Hematopoietic multipotent progenitor cell treated with erythropoietin and hydrocortisone succinate and interleukin-3 and kit ligand, for 17 days (in vitro differentiated cells): Measurements from ENCODE around the gene SNRPE.

Experiments
- DNase-seq: peaks from one replicate; pipeline ENCODE4 v3.0.0-alpha.2; 2015; ENCODE audit warnings: low spot score

Gene SNRPE

GRCh38 chr1:203880606-203881005, 19.2 kb downstream of the SNRPE start:
- no peak for DNase-seq

DNA sequence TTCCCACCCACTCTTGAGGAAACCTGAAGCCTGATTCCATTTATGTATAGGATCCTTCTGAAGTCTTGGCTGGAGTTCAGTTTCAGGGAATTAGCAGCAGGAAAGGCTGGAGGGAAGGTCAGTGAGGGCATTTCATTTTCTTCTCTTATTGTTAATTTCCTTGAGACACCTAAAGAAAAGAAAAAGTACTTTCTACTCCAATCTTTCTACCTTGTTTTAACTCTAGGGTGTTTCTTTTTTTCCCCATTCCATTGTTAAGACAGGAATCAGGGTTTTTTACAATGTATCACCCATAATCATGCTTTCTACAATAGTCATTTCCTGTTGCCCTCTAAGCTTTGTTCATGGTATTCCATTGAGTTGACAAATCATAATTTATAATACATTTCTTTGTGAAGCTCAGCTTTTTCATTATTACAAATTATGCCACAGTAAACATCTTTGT, 27.4 kb downstream of the SNRPE start:
- no peak for DNase-seq

DNA sequence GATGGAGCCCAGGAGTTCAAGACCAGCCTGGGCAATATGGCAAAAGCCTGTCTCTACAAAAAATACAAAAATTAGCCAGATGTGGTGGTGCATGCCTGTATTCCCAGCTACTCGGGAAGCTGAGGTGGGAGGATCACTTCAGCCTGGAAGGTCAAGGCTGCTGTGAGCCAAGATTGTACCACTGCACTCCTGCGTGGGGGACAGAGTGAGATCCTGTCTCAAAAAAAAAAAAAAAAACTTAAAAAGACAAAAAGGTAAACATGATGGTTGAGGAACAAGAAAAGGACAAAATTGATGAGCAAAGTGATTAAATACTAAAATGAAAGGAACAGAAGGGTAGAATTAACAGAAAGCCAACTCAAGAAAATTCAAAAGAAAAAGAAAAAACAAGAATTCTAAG, 30.6 kb downstream of the SNRPE start:
- DNase-seq = no peak

- DNase-seq = no peak
Measured at GRCh38 chr1:203898458-203899352, 37.3 kb downstream of the SNRPE start.

- DNase-seq = no peak
Measured at GRCh38 chr1:203899353-203899716, 37.9 kb downstream of the SNRPE start.

DNA sequence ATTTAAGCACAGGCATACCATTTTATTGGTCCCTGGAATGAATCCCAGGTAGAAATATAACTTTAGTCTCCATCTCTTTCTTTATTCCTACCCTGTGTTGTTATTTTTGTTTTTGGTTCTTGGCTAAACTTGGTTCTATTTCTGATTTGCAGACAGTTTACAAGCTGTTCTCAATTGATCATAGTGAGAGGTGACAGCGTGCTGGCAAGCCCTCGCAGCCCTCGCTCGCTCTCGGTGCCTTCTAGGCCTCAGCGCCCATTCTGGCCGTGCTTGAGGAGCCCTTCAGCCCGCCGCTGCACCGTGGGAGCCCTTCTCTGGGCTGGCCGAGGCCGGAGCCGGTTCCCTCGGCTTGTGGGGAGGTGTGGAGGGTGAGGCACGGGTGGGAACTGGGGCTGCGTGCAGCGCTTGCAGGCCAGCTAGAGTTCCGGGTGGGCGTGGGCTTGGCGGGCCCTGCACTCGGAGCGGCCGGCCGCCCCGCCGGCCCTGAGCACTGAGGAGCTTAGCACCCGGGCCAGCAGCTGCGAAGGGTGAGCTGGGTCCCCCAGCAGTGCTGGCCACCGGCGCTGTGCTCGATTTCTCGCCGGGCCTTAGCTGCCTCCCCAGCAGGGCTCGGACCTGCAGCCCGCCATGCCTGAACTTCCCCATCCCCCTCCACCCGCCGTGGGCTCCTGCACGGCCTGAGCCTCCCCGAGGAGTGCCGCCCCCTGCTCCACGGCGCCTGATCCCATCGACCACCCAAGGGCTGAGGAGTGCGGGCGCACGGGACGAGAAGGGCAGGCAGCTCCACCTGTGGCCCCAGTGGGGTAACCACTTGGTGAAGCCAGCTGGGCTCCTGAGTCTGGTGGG, 38.7 kb downstream of the SNRPE start:
- no peak for DNase-seq

DNA sequence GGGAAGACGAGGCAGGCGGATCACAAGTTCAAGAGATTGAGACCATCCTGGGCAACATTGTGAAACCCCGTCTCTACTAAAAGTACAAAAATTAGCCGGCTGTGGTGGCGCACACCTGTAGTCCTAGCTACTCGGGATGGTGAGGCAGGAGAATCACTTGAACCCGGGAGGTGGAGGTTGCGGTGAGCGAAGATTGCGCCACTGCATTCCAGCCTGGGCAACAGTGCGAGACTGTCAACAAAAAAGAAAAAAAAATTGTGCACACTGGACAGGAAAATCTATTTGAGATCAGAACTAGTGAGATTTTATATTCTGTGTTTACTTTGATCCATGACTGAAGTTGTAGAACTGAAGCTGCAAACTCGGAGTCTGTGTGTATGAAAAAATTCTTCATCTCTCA, 40.2 kb downstream of the SNRPE start:
- no peak for DNase-seq

DNA sequence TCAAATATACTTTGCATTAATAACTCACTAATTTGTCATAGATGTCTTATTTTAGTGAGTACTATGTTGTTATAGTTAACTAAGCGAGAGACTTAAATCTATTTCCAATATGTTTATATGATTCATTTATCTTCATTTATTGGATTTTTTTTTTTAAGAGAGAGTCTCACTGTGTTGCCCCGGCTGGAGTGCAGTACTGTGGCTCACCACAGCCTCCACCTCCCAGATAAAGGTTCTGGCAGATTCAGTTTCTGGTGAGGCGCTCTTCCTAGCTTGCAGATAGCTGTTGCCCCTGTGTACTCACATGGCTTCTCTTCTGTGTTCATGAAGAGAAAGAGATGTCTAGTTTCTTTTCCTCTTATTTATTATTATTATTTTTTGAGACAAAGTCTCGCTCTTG, 43.9 kb downstream of the SNRPE start:
- no peak for DNase-seq

GRCh38 chr1:203906932-203907331, 45.5 kb downstream of the SNRPE start:
- DNase-seq = no peak

DNA sequence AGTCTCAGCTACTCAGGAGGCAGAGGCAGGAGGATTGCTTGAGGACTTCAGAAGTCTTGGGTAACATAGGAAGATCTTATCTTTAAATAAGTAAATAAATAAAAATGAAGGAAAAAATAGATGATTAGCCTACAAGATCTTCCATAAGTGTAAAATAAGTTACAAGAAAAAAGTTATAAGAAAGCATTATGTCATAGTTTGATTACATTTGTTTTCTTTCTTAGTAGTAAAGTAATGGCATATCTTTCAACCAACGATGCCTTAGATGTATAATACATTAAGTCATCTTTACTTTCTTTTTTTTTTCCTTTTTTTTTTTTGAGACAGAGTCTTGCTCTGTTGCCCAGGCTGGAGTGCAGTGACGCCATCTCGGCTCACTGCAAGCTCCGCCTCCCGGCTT, 46.5 kb downstream of the SNRPE start:
- no peak for DNase-seq

DNA sequence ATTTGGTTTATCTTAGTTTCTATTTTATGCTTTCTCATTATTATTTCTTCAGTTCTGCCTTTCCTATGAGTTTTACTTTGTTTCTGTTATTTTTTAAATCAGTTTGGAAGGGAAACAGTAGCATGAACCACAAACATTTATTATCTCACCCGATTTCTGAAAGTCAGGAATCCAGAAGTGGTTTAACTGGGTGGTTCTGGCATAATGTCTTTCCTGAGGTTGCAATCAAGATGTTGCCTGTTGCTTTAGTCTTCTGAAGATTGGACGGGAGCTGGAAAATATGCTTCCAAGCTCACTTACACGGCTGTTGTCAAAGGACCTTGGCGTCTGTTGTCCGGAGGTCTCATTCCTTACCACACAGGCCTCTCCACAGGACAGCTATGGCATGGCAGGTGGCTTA, 50.4 kb downstream of the SNRPE start:
- no peak for DNase-seq

DNA sequence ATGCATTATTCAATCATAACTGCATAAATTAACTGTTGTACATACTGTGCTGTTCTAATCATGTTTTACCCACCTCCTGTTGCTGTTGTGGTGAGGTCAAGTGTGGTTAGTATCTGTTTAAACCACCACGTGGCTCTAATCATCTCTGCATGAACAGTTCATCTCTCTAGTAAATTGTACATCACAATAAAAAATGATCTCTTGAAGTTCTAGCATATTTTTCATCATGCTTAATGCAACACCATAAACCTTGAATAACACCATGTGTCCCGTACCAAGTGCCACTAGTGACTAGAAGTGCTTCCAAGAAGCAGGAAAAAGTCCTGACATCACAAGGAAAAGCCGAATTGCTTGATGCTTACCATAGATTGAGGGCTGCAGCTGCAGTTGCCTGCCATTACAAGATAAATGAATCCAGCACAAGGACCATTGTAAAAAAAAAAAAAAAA, 51.7 kb downstream of the SNRPE start:
- DNase-seq = no peak

DNA sequence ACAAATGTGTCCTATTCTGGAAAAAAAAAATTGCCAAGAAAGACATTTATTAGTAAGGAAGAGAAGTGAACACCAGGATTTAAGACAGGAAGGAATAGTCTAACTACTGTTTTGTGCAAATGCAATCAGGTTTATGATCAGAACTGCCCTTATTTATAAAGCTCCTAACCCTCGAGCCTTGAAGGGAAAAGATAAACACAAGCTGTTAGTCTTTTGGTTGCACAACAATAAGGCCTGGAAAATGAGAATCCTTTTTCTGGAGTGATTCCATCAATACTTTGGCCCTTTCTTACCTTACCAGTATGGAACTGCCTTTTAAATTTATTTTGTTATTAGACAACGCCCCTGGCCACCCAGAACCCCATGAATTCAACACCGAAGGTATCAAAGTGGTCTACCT, 52.9 kb downstream of the SNRPE start:
- no peak for DNase-seq

- no peak for DNase-seq
Measured at GRCh38 chr1:203915811-203916210, 54.4 kb downstream of the SNRPE start.

DNA sequence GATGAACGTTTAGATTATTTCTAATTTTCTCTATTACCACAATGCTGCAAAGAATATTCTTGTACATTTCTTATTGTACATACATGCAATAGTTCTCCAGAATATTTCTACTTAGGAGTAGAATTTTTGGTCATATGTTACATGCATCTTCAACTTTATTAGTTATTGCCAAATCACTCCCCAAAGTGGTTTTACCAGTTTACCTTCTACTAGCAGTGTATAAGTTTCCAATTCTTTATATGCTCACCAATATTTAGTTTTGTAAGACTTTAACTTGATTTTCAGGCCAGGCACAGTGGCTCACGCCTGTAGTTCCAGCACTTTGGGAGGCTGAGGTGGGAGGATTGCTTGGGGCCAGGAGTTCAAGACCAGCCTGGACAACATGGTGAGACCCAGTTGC, 55.4 kb downstream of the SNRPE start:
- DNase-seq = no peak
